DND-41 (cell line): ENCODE measurements around the gene KCNA1.

ENCODE experiments used
- ATAC-seq: fragments of 200-7000 bp; cut with Tn5 transposase; 3 replicates; pipeline ENCODE4 v1.9.1; 2021; ENCODE audit warnings: low read depth; ENCODE audit not compliant: insufficient read depth
- DNase-seq: peaks from one replicate; pipeline ENCODE4 v3.0.0-alpha.2; 2020
- H2AFZ ChIP-seq: 2 replicates; pipeline ENCODE4 v1.6.0; 2012; ENCODE audit warnings: low read depth, low read length
- H3K27ac ChIP-seq: 2 replicates; pipeline ENCODE4 v1.5.1; 2012; ENCODE audit warnings: low read length, inconsistent platforms
- H3K27me3 ChIP-seq: fragments of 200-600 bp; sonication (generic); 2 replicates; pipeline ENCODE4 v1.6.0; 2012; ENCODE audit warnings: low read length, mild to moderate bottlenecking, inconsistent platforms; ENCODE audit not compliant: insufficient read depth, poor library complexity
- H3K36me3 ChIP-seq: 2 replicates; pipeline ENCODE4 v1.5.1; 2012; ENCODE audit warnings: low read length, inconsistent platforms; ENCODE audit not compliant: insufficient read depth
- H3K4me1 ChIP-seq: 2 replicates; pipeline ENCODE4 v1.5.1; 2012; ENCODE audit warnings: mild to moderate bottlenecking, low read length; ENCODE audit not compliant: insufficient read depth
- H3K4me2 ChIP-seq: 2 replicates; pipeline ENCODE4 v1.6.0; 2012; ENCODE audit warnings: mild to moderate bottlenecking, moderate library complexity, low read length, inconsistent platforms; ENCODE audit not compliant: insufficient read depth
- H3K4me3 ChIP-seq, 2 experiments: fragments of 200-600 bp in 1 of 2; shearing (Covaris generic) in 1 of 2; 2 replicates each; pipeline ENCODE4 v1.5.1; 2012 to 2016; ENCODE audit warnings: inconsistent platforms in 2 of 2, low read length in 2 of 2, mild to moderate bottlenecking in 2 of 2, low read depth in 1 of 2, moderate library complexity in 1 of 2
- H3K79me2 ChIP-seq: 2 replicates; pipeline ENCODE4 v1.6.0; 2012; ENCODE audit warnings: low read length, inconsistent platforms; ENCODE audit not compliant: insufficient read depth
- H3K9ac ChIP-seq: 2 replicates; pipeline ENCODE4 v1.6.0; 2012; ENCODE audit warnings: low read depth, mild to moderate bottlenecking, inconsistent platforms, low read length, moderate library complexity
- H3K9me3 ChIP-seq: 2 replicates; pipeline ENCODE4 v1.5.1; 2012; ENCODE audit warnings: low read length, moderate library complexity, mild to moderate bottlenecking, inconsistent platforms; ENCODE audit not compliant: insufficient read depth, severe bottlenecking
- H4K20me1 ChIP-seq: 2 replicates; pipeline ENCODE4 v1.6.0; 2012; ENCODE audit warnings: low read length; ENCODE audit not compliant: insufficient read depth
- EZH2 ChIP-seq: IDR thresholded peaks from 3 replicates; pipeline ENCODE4 v1.6.1; 2012; ENCODE audit warnings: borderline replicate concordance, low read depth, mild to moderate bottlenecking, moderate library complexity, low read length, inconsistent platforms; ENCODE audit not compliant: severe bottlenecking
- TF ChIP-seq, protein P1 (sequence below): IDR thresholded peaks from 2 replicates; pipeline ENCODE4 v1.5.1; 2012; ENCODE audit warnings: borderline replicate concordance, low read length, moderate library complexity, mild to moderate bottlenecking; ENCODE audit not compliant: poor library complexity, severe bottlenecking; ENCODE audit errors: extremely low read depth

KCNA1 gene

DNA sequence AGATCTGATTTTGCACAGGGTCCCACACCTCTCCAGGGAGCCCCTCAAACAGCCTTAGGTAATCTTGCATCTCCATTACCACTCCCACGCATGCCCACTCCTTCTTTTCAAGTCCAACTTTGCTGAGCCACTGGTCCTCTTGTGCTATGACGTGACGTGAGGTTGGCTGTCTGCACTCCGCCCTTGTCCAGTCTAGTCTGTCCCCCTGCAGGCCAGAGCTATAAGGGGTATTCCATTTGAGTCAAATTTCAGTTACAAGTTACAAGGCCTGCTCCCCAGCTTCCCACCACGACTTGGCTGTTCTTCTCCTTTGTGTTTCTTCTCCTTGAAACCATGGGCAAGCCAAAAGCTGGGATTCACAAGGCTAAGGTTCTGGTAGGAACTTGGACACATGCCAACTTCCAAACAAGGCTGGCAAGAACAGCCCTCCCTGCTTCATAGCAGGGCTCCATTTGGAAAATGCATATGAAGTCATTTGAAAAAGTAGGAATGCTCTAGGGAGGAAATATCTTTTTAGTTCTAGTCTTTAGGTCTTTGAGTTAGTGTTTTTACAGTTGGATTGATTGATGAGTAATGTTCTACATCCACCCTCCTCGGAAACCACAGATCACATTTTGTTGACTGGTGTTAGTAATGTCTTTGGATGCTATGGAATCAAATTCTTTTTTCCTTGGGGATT, 49.1 kb downstream of the KCNA1 start:
- no peak overlapping the region for H3K9ac ChIP-seq
- no peak overlapping the region for H2AFZ ChIP-seq
- no peak overlapping the region for H3K27ac ChIP-seq
- H3K4me3 ChIP-seq: no peak overlapping the region
- peaks cover 72% of the 10 kb centered on the region for H3K27me3 ChIP-seq
- no peak overlapping the region for H3K4me2 ChIP-seq
- no peaks in the 10 kb centered on the region for H3K79me2 ChIP-seq
- no peaks in the 10 kb centered on the region for H3K36me3 ChIP-seq
- H4K20me1 ChIP-seq: no peaks in the 10 kb centered on the region; the same call in 1 of the 2 replicates
- no peak for DNase-seq
- no peak for ATAC-seq
- no peaks in the 10 kb centered on the region for H3K4me1 ChIP-seq
- no peak for TF ChIP-seq EZH2
- TF ChIP-seq, protein P1, sequence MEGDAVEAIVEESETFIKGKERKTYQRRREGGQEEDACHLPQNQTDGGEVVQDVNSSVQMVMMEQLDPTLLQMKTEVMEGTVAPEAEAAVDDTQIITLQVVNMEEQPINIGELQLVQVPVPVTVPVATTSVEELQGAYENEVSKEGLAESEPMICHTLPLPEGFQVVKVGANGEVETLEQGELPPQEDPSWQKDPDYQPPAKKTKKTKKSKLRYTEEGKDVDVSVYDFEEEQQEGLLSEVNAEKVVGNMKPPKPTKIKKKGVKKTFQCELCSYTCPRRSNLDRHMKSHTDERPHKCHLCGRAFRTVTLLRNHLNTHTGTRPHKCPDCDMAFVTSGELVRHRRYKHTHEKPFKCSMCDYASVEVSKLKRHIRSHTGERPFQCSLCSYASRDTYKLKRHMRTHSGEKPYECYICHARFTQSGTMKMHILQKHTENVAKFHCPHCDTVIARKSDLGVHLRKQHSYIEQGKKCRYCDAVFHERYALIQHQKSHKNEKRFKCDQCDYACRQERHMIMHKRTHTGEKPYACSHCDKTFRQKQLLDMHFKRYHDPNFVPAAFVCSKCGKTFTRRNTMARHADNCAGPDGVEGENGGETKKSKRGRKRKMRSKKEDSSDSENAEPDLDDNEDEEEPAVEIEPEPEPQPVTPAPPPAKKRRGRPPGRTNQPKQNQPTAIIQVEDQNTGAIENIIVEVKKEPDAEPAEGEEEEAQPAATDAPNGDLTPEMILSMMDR: no peak
- H3K9me3 ChIP-seq: no peaks in the 10 kb centered on the region

DNA sequence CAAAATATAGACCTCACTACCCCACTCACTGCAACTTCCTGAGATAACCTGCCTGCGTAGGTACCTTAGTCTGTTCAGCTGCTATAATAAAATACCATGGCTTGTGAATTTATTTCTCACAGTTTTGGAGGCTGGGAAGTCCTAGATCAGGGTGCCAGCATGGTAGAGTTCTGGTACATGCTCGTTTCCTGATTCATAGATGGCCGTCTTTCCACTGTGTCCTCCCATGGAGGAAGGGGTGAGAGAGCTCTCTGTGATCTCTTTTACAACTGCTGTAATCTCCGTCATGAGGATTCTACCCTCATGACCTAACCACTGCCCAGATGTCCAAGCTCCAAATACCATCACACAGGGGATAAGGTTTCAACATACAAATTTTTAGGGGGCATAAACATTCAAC, 49.7 kb downstream of the KCNA1 start:
- Histone ChIP-seq H3K9ac (no peak overlapping the region), H3K27ac (no peak overlapping the region), H3K4me1 (no peaks in the 10 kb centered on the region), H2AFZ (no peak overlapping the region), H3K27me3 (peaks cover 71% of the 10 kb centered on the region), H3K9me3 (no peaks in the 10 kb centered on the region), H3K79me2 (no peaks in the 10 kb centered on the region), H4K20me1 (no peaks in the 10 kb centered on the region; the same call in 1 of the 2 replicates), H3K36me3 (no peaks in the 10 kb centered on the region), H3K4me2 (no peak overlapping the region), H3K4me3 (no peak overlapping the region)
- TF ChIP-seq, protein P1: no peak
- TF ChIP-seq EZH2: no peak
- ATAC-seq (no peak), DNase-seq (no peak)

DNA sequence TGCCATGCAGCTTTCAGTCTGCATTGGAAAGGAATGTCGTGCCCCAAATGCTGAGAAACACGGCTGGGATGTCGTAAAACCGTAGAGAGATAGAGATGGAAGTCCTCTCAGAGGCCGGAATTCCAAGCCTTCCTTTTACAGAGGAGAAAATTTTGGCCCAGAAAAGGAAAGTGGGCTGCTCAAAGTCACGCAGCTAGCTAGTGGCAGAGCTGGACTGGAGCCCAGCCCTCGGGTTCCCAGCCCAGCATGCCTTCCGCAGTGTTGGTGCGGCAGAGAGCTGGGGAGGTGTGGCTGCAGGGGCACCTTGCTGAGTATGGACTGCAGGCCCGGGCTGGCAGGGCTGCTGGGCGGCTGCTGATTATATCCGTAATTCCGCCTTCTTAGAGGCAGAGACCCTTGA, 50.3 kb downstream of the KCNA1 start:
- TF ChIP-seq, protein P1: no peak
- TF ChIP-seq EZH2: no peak

DNA sequence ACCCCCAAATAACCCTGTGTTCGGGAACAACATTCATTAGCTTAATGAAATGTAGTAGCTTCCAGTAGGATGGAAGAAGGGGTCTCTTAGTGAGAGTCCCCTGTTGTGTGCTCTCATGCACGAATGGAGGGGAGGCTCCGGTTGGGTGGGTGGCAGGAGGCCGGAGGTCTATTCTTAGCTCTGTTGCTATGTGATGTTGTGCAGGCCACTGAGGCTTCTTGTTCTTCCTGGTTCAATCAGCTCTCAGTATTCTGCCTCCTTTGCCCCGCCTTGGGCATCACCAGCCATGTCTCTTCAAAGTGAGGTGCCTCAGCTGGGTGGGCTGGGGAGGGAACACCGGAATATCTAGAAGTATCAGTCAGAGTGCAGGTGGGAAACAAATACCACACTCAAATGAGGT, 50.8 kb downstream of the KCNA1 start:
- no peak overlapping the region for H3K9ac ChIP-seq
- no peaks in the 10 kb centered on the region for H3K4me1 ChIP-seq
- no peak overlapping the region for H3K27ac ChIP-seq
- no peak overlapping the region for H3K4me2 ChIP-seq
- H2AFZ ChIP-seq: no peak overlapping the region
- H4K20me1 ChIP-seq: no peaks in the 10 kb centered on the region; the same call in 1 of the 2 replicates
- ATAC-seq (no peak), DNase-seq (no peak)
- H3K36me3 ChIP-seq: no peaks in the 10 kb centered on the region
- H3K79me2 ChIP-seq: no peaks in the 10 kb centered on the region
- H3K9me3 ChIP-seq: no peaks in the 10 kb centered on the region
- no peak overlapping the region for H3K4me3 ChIP-seq
- peaks cover 70% of the 10 kb centered on the region for H3K27me3 ChIP-seq
- no peak for TF ChIP-seq EZH2
- TF ChIP-seq, protein P1: no peak

More for the DNA sequence above, 50.3 kb downstream of the KCNA1 start:
- Histone ChIP-seq H3K9ac (no peak overlapping the region), H3K4me2 (no peak overlapping the region), H3K27ac (no peak overlapping the region), H3K36me3 (no peaks in the 10 kb centered on the region), H3K9me3 (no peaks in the 10 kb centered on the region), H3K4me3 (no peak overlapping the region), H4K20me1 (no peaks in the 10 kb centered on the region; the same call in 1 of the 2 replicates), H3K79me2 (no peaks in the 10 kb centered on the region), H2AFZ (no peak overlapping the region), H3K4me1 (no peaks in the 10 kb centered on the region), H3K27me3 (peaks cover 72% of the 10 kb centered on the region)
- ATAC-seq (no peak), DNase-seq (no peak)
